BLaER1 treated with 17β-estradiol and CSF1 and Interleukin-3, amounts not matched to agents 10 nM and 100 nM (cell line): Measurements from ENCODE around the gene DIPK1C.
A peak's percentile ranks its signal among the peaks of the same experiment; 100 is the strongest.

Experiments used
- H3K27ac ChIP-seq, 11 experiments: shearing (Covaris generic); formaldehyde crosslinking; 2 replicates each; pipeline ENCODE4 v1.8.1; 2022
- H3K27me3 ChIP-seq, 11 experiments: shearing (Covaris generic); formaldehyde crosslinking; 2 replicates each; pipeline ENCODE4 v1.8.1; 2022
- H3K36me3 ChIP-seq, 11 experiments: shearing (Covaris generic); formaldehyde crosslinking; 2 replicates each; pipeline ENCODE4 v1.8.1; 2022
- H3K4me1 ChIP-seq, 10 experiments: shearing (Covaris generic); formaldehyde crosslinking; 2 replicates each; pipeline ENCODE4 v1.8.1; 2022
- H3K4me2 ChIP-seq, 11 experiments: shearing (Covaris generic); formaldehyde crosslinking; 2 replicates each; pipeline ENCODE4 v1.8.1; 2022
- H3K4me3 ChIP-seq, 10 experiments: shearing (Covaris generic); formaldehyde crosslinking; 2 replicates each; pipeline ENCODE4 v1.8.1; 2022
- H3K9ac ChIP-seq, 11 experiments: shearing (Covaris generic); formaldehyde crosslinking; 2 replicates each; pipeline ENCODE4 v1.8.1; 2022
- H3K9me3 ChIP-seq, 11 experiments: shearing (Covaris generic); formaldehyde crosslinking; replicated peaks in 1 of 11; 2 replicates each; pipeline ENCODE4 v1.8.1; 2022
- H4K20me1 ChIP-seq, 11 experiments: shearing (Covaris generic); formaldehyde crosslinking; 2 replicates each; pipeline ENCODE4 v1.8.1; 2022
- Cebpa-rat ChIP-seq, 11 experiments: shearing (Covaris generic); IDR thresholded peaks; 2 replicates each; pipeline ENCODE4 v1.8.1; 2022

The DIPK1C gene

DNA sequence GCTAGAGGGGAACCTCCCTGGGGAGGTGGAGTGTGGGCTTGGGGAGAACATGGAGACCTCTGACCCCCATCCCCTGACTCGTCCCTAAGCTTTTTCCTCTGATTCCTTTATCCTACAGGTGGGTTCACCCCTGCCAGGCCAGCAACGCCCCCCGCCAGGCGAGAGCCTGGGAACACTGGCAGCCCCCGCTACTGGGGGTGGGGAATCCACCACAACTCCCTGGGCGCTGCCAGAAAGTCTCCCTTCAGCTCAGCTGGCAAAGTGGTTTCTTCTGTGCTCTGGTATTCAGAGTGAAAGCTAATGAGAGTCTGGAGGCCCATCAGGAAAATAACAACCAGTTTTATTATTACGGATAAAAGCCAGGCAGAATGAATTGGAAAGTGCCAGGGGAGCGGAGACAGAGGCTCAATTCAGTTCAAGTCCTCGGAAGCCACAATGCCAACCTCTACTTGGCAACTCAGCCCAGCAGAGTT, 2.8 kb downstream of the DIPK1C start:
- Histone ChIP-seq H3K27me3 (peaks cover 37 to 53% (median 42%) of the 10 kb centered on the region in 11 experiments; a peak in 21 of 22 replicates), H3K9ac (peak overlapping the region in 10 of 11 experiments; percentile 2 to 98 (median 94); a peak in 18 of 22 replicates), H3K4me2 (peak overlapping the region; percentile 42 to 100 (median 90)), H3K4me3 (peak overlapping the region in 8 of 10 experiments; percentile 77 to 98 (median 92); a peak in 15 of 20 replicates), H3K27ac (peak overlapping the region in 9 of 11 experiments; percentile 3 to 98 (median 94); a peak in 18 of 22 replicates), H3K9me3 (no peaks in the 10 kb centered on the region), H4K20me1 (peaks cover 0 to 15% (median 0%) of the 10 kb centered on the region in 11 experiments; a peak in 2 of 22 replicates), H3K36me3 (peaks cover 0 to 45% (median 39%) of the 10 kb centered on the region in 11 experiments; a peak in 14 of 22 replicates), H3K4me1 (peaks cover 43 to 90% (median 81%) of the 10 kb centered on the region in 10 experiments)
- TF ChIP-seq Cebpa-rat (IDR thresholded peaks at IDR 0.05), result no peak

DNA sequence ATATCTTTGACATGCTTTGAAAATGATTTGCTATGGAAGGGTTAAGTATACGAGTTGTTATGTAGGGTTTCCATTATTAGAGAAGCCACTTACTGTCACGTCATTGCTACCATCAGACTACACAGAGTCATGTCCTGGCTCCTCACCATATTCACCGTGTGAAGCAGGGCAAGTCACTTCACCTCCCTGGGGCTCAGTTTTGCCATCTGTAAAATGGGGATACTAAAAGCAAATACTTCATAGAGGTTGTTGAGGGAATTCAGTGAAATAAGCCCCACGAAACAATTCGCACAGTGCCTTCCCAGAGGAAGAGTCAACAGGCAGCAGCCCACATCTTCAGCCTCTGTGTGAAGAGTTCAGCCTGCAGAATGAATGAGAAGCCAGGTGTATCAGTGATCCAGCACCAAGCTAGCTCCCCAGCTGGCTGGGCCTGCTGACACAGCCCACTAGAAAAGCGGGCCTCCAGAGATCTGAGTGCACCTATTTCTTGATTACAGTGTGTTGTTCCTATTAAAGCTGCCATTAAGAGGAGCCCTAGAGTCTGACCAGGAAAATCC, 3.4 kb downstream of the DIPK1C start:
- H3K4me3 ChIP-seq, result peak overlapping the region in 7 of 10 experiments; percentile 77 to 98 (median 92); a peak in 13 of 20 replicates
- TF ChIP-seq Cebpa-rat (IDR thresholded peaks at IDR 0.05), result no peak
- H3K4me1 ChIP-seq, result peaks cover 43 to 89% (median 80%) of the 10 kb centered on the region in 10 experiments
- H4K20me1 ChIP-seq, result peaks cover 0 to 15% (median 0%) of the 10 kb centered on the region in 11 experiments; a peak in 2 of 22 replicates
- H3K9me3 ChIP-seq, result no peaks in the 10 kb centered on the region
- peak overlapping the region in 8 of 11 experiments; percentile 79 to 98 (median 94); a peak in 16 of 22 replicates for H3K27ac ChIP-seq
- peak overlapping the region in 7 of 11 experiments; percentile 86 to 98 (median 95); a peak in 15 of 22 replicates for H3K9ac ChIP-seq
- H3K27me3 ChIP-seq, result peaks cover 37 to 53% (median 41%) of the 10 kb centered on the region in 11 experiments; a peak in 21 of 22 replicates
- H3K4me2 ChIP-seq, result peak overlapping the region; percentile 42 to 100 (median 90); a peak in 21 of 22 replicates
- H3K36me3 ChIP-seq, result peaks cover 0 to 47% (median 40%) of the 10 kb centered on the region in 11 experiments; a peak in 14 of 22 replicates

DNA sequence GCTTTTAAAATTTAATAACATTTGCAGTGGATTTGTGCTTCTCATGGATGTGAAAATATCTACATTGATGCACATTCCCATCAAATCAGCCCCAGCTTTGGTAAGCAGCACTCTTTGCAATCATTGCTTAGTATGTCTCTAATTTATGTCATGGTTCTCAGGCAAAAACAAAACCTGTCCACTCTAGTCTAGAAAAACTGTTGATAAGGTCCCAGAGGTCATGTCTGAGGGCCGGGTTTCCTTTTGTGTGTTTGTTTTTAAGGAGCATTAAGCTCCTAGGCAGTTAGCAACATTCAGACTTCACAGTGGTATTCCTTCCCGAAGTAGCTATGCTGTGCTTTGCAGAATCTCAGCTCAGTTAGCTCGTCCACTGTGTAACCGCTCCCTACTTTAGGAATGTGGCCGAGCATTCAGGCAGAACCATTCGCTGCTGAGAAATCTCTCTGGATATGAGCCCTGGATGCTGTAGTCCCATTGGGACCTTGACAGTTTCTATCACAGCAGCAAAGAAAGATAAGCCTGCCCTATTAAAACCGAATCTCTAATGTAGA, 4.0 kb downstream of the DIPK1C start:
- H3K27ac ChIP-seq, result peak overlapping the region in 6 of 11 experiments; percentile 1 to 97 (median 57); a peak in 9 of 22 replicates

DNA sequence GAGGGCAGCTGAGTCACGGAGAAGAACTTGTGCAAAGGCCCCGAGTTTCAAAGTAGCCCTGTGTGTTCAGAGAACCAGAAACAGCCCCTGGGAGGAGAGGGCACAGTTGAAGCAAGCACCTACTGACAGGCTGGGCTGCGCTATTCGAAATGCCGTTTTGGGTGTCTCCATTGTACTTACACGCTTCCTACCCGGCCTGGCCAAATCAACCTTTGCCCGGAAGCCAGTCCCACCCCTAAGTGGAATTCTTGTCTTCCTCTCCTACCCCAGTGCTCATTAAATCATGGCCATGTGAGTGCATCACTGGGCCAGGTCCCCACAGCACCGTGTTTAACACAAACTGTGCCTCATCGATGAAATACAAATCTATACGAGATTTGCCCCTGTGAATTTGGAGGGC, 6.0 kb downstream of the DIPK1C start:
- Histone ChIP-seq H3K4me1 (peaks cover 33 to 96% (median 92%) of the 10 kb centered on the region in 10 experiments), H3K4me2 (peak overlapping the region in 9 of 11 experiments; percentile 1 to 78 (median 43); a peak in 11 of 22 replicates)
- no peak for TF ChIP-seq Cebpa-rat (IDR thresholded peaks at IDR 0.05)

More for the DNA sequence above, 4.0 kb downstream of the DIPK1C start:
- H3K27me3 ChIP-seq, result peaks cover 32 to 46% (median 35%) of the 10 kb centered on the region in 11 experiments; a peak in 21 of 22 replicates
- H3K4me3 ChIP-seq, result peak overlapping the region in 3 of 10 experiments; percentile 19 to 98 (median 77); a peak in 2 of 20 replicates
- peaks cover 0 to 9% (median 0%) of the 10 kb centered on the region in 11 experiments; a peak in 2 of 22 replicates for H4K20me1 ChIP-seq
- H3K9me3 ChIP-seq, result no peaks in the 10 kb centered on the region
- H3K4me2 ChIP-seq, result peak overlapping the region in 9 of 11 experiments; percentile 77 to 100 (median 90); a peak in 19 of 22 replicates
- peaks cover 0 to 50% (median 40%) of the 10 kb centered on the region in 11 experiments; a peak in 14 of 22 replicates for H3K36me3 ChIP-seq
- H3K4me1 ChIP-seq, result peaks cover 43 to 89% (median 80%) of the 10 kb centered on the region in 10 experiments
- peak overlapping the region in 5 of 11 experiments; percentile 4 to 97 (median 94); a peak in 8 of 22 replicates for H3K9ac ChIP-seq
- TF ChIP-seq Cebpa-rat (IDR thresholded peaks at IDR 0.05), result no peak

DNA sequence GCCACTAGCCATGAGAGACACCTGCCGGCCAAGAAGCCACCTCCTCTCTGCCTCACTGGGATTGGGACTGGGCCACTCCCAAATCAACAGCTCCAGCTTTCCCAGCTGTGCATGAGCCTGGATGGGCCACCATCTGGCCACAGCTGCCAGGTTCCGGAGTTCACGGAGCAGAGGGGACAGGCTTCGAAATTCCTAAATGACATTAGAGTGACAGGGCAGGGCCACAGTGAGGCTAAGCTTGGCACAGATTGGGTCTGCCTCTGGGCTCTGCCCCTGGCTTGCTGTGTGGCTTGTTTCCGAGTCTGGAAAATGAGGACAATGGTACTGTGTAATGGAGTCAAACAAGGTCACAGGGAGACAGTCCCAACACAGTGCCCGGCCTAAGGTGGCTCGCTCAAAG, 6.5 kb downstream of the DIPK1C start:
- H3K4me2 ChIP-seq, result peak overlapping the region in 9 of 11 experiments; percentile 1 to 78 (median 43); a peak in 15 of 22 replicates
- H3K4me3 ChIP-seq, result no peak overlapping the region
- H3K9me3 ChIP-seq, result no peaks in the 10 kb centered on the region
- H4K20me1 ChIP-seq, result peaks cover 0 to 14% (median 0%) of the 10 kb centered on the region in 11 experiments; a peak in 4 of 22 replicates
- peaks cover 28 to 100% (median 94%) of the 10 kb centered on the region in 10 experiments for H3K4me1 ChIP-seq
- TF ChIP-seq Cebpa-rat (IDR thresholded peaks at IDR 0.05), result no peak
- peak overlapping the region in 3 of 11 experiments; percentile 1 to 26 (median 24); a peak in 2 of 22 replicates for H3K9ac ChIP-seq
- H3K36me3 ChIP-seq, result peaks cover 0 to 74% (median 61%) of the 10 kb centered on the region in 11 experiments; a peak in 16 of 22 replicates
- H3K27me3 ChIP-seq, result peaks cover 7 to 22% (median 10%) of the 10 kb centered on the region in 11 experiments; a peak in 20 of 22 replicates
- peak overlapping the region in 8 of 11 experiments; percentile 2 to 61 (median 30); a peak in 13 of 22 replicates for H3K27ac ChIP-seq

More for the DNA sequence above, 6.0 kb downstream of the DIPK1C start:
- H3K27ac ChIP-seq, result peak overlapping the region in 8 of 11 experiments; percentile 2 to 61 (median 24); a peak in 10 of 22 replicates
- H3K9ac ChIP-seq, result peak overlapping the region in 3 of 11 experiments; percentile 1 to 26 (median 24); a peak in 1 of 22 replicates
- H3K27me3 ChIP-seq, result peaks cover 13 to 27% (median 15%) of the 10 kb centered on the region in 11 experiments; a peak in 21 of 22 replicates
- peaks cover 0 to 69% (median 55%) of the 10 kb centered on the region in 11 experiments; a peak in 16 of 22 replicates for H3K36me3 ChIP-seq
- no peak overlapping the region for H3K4me3 ChIP-seq
- H4K20me1 ChIP-seq, result peaks cover 0 to 11% (median 0%) of the 10 kb centered on the region in 11 experiments; a peak in 3 of 22 replicates
- no peaks in the 10 kb centered on the region for H3K9me3 ChIP-seq

DNA sequence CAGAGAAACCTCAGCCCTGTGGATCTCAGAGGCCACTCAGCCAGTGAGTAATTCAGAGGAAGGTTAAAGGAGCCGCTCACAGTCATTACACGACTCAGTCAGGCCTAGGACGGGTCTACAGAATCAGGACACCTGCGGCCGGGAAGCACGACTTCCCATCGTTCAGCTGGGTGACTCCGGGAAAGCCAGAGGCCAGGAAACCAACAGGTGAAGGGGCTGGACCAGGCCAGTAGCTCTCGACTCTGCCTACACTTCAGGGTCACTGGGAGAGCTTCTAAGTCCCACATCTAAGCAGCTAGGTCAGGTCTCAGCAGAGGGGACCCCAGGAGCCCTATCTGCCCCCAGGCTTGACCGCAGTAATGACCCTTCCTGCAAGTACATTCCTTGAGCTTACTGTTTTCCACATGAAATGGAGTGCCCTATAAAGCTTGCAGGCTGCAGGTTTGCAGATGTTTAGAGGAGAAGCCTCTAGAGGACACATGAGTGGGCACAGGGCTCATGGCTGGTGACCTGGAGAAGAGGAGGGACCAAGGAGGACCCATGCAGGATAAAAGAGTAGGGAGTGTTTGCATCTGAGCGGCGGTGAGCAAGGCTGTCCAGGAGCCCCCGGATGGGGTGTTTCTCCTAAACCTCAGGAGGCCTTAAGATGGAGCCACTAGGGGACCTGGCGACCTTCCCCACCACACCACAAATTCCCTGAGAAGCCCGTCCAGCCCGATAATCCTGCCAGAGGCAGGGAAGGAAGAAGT, 9.5 kb downstream of the DIPK1C start:
- peaks cover 0 to 22% (median 0%) of the 10 kb centered on the region in 11 experiments; a peak in 5 of 22 replicates for H4K20me1 ChIP-seq
- H3K9ac ChIP-seq, result 0 out of 22 replicates have a peak overlapping the region, but pooled peaks of 2 of the 11 experiments have one; percentile 7 to 33
- no peak for TF ChIP-seq Cebpa-rat (IDR thresholded peaks at IDR 0.05)
- H3K27ac ChIP-seq, result peak overlapping the region in 6 of 11 experiments; percentile 12 to 61 (median 31); a peak in 9 of 22 replicates
- H3K4me2 ChIP-seq, result peak overlapping the region in 8 of 11 experiments; percentile 26 to 66 (median 38); a peak in 9 of 22 replicates
- H3K27me3 ChIP-seq, result no peaks in the 10 kb centered on the region
- H3K36me3 ChIP-seq, result peaks cover 0 to 86% (median 69%) of the 10 kb centered on the region in 11 experiments; a peak in 16 of 22 replicates
- no peak overlapping the region for H3K4me3 ChIP-seq
- H3K9me3 ChIP-seq, result no peaks in the 10 kb centered on the region
- H3K4me1 ChIP-seq, result peaks cover 25 to 95% (median 87%) of the 10 kb centered on the region in 10 experiments

DNA sequence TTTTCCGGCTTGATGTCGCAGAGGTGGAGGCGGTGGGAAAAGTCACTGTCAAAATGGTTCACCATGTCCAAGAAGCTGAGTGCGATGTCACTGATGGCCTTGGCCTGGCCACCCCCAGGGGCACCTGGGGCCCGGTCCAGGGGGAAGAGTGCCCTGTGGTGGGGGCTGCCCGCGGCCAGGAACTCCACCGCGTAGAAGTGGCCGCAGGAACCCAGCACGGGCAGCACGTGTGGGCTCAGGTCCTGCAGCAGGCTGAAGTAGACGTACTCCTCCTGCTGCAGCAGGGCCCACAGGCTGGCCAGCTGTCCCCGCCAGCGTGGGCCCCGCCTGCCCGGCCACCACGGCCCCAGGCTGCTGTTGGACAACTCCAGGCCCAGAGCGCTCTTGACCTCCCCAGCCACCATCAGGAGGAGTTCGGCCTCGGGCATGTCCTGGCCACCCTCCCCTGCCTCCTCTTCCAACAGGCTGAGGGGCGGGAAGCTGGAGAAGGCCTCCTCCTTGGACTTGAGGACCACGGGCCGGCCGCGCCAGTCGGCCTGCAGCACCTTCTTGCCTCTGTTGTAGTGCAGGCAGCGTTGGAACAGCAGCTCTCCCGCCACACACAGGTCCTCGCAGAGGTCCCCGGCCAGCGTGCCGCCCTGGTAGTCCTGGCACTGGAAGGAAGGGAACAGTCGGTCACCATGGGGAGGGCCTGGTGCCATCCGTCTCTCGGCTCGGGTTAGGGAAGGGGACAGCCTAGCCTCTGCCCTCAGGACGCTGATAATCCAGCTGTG, 10.3 kb downstream of the DIPK1C start:
- TF ChIP-seq Cebpa-rat (IDR thresholded peaks at IDR 0.05), result no peak
- peak overlapping the region in 2 of 11 experiments; percentile 5 to 33; a peak in 2 of 22 replicates for H3K9ac ChIP-seq
- H3K4me1 ChIP-seq, result peaks cover 25 to 87% (median 80%) of the 10 kb centered on the region in 10 experiments
- peaks cover 0 to 86% (median 68%) of the 10 kb centered on the region in 11 experiments; a peak in 16 of 22 replicates for H3K36me3 ChIP-seq
- H4K20me1 ChIP-seq, result peaks cover 0 to 22% (median 0%) of the 10 kb centered on the region in 11 experiments; a peak in 5 of 22 replicates
- H3K4me2 ChIP-seq, result peak overlapping the region in 8 of 11 experiments; percentile 4 to 66 (median 54); a peak in 11 of 22 replicates
- H3K27me3 ChIP-seq, result no peaks in the 10 kb centered on the region
- no peak overlapping the region for H3K4me3 ChIP-seq
- H3K9me3 ChIP-seq, result no peaks in the 10 kb centered on the region
- H3K27ac ChIP-seq, result peak overlapping the region in 7 of 11 experiments; percentile 9 to 61 (median 29); a peak in 8 of 22 replicates
